ENCODE measurements around the gene CLEC16A.

The CLEC16A gene

DNA sequence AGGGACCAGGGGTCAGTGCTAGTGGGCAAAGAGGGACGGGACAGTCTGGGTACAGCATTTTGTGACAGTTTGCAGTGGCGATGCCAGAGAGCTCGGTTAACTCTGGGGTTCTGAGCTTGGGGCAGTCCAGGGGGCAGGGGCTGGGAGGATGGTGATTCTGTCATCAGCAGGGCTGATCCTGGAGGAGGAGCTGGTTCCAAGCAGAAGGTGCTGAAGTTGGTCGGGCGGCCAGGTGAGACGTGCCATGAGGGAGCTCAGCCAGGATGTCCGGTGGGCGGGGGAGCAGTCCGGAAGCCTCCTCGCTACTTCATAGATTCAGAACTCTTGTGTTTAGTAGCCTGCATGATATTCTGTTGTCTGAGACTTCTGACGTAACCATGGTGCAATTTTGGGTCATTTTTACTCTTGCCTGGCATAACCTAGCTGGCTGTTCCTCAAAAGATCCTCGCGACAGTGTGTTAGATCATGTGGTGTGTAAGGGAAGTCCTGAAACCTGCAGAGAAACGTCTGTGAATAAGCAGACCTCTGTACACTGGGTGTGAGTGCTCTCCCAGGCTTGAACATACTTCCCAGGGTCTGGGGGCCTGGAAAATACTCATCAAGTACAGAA, 122.0 kb downstream of the CLEC16A start:
- DNase-seq, result no peak

DNA sequence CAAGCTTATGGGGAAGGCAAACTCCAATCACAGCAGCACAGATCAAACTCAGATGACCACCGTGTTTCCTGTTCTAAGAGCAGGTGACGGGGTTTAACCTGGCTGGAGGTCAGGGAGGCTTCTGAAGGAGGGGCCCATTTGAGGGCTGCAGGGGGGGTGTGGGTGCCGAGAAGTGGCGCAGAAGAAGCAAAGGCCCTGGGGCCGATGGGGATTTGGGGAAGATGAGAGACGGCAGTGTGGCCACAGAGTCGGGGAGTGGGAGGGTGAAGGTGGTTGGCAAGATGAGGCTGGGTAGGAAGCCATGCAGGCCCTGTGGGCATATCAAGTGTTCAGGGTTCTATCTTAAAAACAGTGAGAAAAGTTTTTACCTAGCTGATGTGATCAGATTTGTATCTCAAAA, 122.9 kb downstream of the CLEC16A start:
- no peak for DNase-seq

DNA sequence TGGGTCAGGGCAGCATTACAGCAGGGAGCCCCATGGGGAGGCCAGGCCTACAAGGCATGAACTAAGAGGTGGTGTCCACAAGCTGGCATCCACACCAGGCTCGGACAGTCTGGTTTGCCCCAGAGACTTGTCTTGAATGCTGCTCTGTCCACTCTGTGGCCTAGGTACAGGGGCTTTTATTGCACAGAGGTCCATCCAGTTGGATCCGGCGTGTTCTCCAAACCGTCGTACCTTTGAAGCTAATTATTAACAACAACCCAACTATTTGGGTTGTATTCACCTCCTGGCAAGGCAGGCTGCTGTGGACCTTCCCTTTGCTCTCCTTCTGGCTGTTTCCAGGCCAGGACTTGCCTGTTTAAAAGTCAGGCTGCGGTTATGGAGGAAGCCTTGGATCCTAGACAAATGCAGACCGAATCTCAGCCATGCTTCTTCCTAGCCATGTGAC, 123.4 kb downstream of the CLEC16A start:
- no peak for DNase-seq

DNA sequence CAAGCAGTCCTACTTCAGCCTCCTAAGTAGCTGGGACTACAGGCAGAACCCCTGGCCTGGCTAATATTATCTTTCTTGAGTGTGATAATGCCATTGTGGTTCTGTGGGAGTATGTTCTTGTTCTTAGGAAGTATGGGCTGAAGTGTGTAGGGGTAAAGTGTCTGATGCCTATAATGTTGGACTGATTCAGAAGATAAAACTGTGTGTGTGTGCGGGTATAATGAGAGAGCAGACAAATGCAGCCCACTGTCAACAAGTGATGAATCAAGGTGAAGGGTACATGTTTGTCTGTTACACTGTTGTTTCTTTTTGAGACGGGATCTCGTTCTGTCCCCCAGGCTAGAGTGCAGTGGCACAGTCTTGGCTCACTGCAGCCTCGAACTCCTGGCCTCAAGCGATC, 127.5 kb downstream of the CLEC16A start:
- no peak for DNase-seq

DNA sequence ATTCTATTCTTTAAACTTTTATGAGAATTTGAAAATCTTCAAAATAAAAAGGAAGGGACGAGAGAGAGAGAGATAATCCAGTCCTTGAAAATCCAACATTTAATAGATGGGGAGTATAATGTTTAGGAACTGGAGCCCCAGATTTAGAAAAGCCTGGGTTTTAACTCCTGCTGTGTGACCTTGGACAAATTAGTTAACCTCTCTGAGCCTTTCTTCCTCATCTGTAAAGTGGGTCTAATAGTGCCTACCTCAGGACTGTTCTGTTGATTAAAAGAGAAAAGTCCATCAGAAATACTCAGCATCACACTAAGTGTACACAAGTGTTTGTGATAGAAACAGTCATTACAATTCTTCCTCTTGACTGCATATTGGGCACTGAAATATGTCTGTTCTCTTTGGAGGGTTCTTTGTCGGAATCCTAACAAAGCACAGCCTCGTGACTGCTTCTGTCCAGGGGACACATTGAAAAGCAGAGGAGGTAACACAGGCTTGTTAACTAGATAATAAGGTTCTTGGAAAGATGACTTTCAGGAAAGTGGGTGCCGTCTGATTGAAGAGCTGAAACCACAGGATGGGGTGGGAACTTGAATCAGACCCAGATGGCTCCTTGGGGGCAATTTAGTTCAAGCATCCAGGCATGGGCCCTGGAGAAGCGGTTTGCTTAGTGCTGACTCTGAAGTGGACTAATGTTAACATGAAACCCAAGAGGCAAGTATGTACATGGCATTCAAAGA, 128.2 kb downstream of the CLEC16A start:
- no peak for DNase-seq

DNA sequence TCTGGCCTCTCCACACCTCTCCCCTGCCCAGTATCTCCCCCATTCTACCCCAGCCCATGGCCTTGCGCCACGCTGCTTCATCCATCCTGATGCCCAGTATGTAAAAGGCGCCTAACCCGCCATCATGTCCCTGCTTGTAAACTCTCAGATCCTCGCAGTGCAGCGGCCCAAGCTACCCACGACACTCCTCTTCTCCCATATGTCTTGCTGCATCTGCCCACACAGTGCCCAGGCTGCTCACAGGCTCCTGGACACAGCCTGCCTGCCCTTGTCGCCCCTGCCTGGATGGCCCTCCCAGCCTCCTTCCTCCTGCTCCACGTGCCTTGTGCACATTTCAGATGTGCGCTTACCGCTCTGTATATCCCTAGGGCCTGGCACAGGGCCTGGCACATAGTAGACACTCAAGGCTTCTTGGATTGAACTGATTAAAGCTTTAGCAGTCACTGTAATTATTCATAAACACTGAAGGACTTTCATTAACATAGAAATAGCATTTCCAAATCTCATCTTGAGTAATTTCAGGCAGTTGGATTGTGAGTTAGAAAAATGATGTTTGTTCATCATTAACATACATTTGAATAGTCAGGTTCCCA, 129.1 kb downstream of the CLEC16A start:
- no peak for DNase-seq

DNA sequence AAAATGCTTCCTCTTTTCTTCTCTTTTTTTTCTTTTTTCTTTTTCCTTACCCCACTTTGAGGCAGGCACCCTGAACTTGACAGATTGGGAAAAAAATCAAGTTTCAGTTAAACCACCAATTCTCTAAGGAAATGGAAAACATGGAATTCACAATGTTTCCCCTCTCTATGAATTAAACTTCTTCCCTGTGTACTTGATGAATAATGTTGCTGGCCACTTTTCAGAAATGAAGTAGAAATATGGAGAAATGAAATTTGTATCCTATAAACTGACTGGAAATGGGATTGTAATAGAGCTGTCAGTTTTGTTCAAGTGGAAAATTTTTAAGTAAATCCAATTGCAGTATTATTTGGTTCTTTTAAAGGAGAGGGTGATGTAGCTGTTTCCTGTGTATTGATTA, 129.8 kb downstream of the CLEC16A start:
- no peak for DNase-seq

DNA sequence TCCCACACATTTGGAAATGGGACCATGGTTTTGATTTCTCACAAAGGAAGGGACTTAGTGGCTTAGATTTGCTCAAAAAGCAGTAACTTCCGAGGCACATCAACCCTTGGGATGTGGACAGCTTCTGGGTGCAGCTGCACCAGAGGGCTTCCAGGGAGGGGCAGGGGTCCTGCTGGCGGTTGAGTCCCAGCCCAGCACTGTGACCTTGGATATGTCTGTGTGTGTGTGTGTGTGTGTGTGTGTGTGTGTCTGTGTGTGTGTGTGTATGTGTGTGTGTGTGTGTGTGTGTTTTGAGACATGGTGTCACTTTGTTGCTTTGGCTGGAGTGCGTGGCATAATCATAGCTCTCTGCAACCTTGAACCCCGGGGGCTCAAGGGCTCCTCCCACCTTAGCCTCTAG, 130.8 kb downstream of the CLEC16A start:
- DNase-seq, result no peak

DNA sequence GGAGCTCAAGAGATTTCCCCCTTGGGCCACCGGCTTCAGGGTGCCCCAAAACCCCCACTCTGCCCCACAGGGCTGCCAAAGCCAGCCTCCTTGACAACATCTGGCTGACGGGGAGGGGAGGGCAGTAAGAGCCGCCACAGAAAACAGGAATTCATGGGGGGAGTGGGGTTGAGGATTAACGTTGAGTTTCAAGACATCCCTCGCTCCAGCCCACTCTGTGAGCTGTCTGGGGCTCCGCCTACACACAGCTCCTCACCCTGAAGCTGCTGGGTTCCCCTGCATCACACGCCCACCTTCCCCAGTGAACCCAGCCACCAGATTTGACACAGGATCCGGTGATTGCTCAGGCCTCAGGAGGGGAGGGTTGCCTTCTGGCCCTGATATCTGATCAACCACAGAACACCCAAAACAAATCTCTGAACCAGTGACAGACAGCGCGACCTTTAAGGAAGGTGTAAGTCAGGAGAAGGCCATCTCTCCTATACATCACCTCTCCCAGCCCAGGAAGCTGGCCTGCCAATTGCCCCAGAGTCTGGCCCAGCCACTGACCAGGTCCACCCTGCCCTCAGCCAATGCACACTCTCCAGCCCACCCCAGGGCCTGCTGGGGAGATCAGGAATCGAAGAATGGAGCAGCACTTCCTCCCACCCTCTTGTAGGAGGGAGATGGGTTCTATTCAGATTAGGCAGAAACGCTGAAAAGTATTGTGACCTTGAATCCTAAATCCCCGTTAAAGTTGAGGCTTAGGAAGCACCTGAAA, 132.1 kb downstream of the CLEC16A start:
- DNase-seq, result no peak

DNA sequence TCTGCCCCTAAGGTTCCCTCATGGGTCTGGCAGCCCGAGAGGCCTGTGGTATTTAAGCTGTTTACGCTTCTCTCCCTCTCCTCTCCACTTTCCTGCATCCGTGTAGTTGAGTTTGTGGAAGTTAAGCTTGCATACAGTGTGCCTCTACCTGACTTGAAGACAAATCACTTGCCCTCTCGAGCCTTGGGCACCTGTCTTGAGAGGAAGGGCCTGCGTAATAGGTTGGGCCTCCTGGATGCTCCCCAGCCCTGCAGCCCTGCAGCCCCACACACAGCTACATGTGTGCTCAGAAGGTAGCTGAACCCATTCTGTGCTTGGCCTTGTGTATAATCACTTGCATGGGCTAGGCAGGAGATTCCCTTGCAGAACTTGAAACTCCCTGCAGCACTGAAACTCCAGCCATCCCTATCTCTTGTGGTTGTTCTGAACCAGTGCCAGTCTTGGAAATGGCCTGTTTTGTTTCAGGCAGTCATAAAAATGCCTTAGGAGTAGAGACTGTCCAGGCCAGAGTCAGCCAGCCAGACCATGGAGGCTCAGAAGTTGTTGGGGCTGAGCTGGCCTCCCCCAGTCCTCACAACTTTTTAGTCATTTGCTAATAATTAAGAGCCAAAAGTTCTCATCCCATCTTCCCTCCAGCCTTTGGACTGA, 134.6 kb downstream of the CLEC16A start:
- DNase-seq, result no peak

DNA sequence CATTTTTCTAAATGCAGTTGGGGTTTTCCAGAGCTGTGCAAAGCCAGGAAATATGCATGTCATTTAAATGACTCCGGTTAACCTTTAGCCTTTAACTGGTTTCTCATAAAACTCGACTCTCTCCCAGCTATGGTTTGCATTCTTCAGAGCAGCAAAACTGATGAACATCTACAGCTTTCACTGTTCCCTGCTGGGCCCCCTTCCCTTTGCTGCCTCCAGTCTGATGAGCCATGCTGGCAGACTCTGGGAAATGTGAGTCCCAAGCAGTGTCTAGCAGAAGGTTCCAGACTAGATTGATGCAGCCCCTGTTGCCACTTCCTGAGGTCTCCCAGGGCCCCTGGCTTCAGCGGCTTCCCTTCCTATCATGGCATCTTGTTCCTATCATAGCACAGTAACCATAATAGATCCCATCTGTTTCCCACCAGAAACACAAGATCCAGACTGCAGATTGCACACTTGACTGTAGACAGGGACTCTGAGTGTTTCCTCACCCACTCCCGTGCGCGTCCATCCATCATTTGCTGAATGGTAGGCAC, 135.4 kb downstream of the CLEC16A start:
- DNase-seq, result no peak

DNA sequence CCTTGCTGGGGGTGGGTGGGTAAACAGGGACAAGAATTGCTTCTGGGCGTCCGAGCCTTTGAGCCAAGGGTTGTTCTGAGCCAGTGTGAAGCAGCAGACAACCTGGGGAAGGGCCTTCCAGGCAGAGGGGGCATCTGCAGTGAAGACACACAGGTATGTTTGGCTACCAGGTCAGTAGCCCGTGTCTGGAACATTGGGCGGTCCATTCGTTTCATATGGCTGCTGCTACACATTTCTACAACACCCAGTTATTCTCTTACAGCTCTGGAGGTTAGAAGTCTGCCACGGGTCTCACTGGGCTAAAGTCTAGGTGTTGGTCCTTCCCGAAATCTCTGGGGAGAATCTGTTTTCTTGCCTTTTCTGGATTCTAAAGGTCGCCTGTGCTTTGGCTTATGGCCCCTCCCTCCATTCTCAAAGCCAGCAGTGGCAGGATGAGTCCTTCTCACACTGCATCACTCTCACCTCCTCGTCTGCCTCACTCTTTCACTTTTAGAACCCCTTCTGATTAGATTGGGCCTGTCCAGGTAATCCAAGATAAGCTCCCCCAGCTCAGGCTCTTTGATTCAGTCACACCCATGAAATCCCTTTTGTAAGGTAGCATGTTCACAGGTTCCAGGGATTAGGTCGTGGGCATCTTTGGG, 136.1 kb downstream of the CLEC16A start:
- DNase-seq, result no peak

DNA sequence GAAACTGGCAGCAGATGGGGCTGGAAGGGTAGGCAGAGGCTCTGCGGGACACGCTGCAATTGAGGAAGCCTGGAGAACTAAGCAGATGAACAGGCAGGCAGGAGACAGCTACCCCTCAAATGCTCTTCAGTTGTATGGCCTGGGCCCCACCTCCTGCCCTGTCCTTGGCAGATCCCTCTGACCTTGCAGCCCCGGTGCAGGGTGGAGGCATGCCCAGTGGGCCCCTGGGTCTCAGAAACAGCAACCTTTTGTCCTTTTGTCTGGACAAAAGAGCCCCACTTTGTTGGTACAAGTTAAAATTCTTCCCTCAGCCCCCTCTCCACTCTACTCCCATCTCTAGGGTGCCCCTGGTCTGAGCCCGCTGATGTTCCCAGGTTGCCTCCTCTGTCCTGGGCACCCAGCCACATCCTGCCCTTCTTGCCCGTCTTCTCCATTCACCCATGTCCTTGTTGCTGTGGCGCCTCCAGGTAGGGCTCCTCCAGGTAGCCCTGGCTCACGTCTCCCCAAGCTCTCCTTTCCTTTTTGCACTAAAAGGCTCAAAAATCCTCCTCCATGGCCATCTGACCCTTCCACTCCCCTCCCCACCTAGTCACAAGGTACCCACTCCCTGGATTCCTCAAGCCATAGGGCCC, 136.8 kb downstream of the CLEC16A start:
- DNase-seq, result no peak

DNA sequence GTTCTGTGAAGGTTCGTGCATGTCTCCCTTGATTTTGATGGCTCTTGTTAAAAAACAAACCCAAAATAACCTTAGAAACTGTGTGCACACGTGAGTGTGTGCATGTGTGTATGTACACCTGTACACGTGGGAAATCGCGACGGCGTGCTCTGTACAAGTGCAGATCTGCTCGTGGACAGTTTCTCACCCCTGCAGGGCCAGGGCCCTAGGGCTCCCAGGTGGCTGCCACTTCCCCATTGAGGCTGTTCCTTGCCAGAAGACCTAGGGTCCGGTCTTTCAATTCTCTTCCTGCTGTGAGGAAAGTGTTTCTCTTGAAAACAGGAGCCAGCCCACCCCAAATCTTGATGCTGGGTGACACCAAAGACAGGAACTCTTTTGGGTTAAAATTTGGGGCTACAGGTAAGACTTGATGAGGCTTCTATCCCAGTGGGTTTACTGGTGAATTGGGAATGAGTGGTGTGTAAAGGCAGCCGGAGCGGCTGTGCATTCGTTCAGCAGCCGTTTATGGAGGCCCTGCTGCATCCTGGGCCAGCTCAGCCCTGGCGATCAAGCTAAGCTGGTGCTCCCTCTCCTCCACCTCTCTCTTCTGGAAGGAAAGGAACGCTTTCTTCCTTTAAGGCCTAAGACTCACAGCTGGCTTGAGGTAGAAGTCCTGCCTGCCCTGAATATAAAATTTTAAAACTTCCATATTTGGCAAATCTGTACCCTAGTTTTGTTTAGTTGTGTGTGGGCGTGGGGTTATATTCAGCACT, 137.9 kb downstream of the CLEC16A start:
- no peak for DNase-seq

DNA sequence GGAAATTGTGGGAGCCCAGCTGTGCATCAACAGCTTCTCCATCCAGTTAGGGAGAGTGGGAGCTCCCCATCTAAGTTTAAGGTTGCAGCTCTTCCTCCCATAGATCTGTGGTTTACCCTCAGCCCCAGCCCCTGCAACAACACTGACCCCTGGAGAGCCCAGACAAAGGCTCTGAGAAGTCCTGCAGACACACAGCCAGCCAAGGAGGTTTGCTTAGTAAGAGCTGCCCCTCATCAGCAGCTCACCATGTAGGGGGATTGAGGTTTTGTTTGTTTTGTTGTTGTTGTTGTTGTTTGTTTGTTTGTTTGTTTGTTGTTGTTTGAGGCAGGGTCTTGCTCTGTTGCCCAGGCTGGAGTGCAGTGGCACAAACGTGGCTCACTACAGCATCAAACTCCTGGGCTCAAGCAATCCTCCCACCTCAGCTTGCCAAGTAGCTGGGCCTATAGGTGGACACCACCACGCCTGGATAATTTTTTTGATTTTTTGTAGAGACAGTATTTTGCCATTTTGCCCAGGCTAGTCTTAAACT, 138.6 kb downstream of the CLEC16A start:
- no peak for DNase-seq

DNA sequence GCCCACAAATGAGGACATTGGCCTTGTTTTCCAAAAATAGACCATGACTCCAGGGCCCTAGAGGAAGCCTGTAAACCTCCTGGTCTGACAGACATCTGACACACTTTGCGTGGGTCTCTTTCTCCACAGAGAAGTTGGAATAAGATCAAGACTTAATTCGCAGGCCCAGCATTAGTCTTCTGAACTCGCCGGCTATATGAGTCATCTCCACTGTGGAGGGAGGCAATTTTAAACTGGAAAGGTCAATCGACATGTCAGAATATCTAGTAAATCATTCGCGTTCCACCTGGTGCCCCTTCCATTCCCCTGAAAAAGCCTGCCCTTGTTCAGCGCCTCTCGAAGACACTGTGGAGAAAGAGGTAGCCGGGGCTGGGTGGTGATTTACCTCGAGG, 140.1 kb downstream of the CLEC16A start:
- DNase-seq, result no peak

DNA sequence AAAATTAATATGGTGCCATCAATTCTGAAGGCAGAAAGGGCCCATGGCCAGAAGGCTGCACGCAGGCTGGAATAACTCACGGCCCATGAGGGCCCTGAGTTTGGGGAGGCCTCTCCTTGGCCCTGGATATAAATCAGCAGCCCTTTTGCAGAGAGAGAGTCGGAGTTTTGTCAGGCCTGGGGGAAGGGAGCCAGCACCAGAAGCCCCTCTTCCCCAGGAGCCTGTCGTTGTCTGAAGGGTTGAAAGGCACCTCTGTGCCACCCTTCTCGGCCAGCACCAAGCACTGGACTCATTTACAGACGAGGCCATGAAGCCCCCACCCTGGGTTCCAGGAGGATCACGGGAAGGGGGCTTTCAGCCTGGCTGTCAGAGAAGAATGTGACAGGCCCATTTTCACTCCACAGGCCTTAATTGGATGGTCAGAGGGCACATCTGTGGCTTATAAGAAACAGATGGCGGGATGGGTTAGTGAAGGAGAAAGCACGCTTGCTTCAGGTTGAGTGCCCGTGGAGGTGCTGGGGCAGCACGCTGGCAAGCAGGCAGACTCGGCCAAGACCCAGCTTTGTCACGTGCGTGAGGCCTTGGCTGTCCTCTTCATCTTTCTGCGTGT, 140.6 kb downstream of the CLEC16A start:
- DNase-seq, result no peak

DNA sequence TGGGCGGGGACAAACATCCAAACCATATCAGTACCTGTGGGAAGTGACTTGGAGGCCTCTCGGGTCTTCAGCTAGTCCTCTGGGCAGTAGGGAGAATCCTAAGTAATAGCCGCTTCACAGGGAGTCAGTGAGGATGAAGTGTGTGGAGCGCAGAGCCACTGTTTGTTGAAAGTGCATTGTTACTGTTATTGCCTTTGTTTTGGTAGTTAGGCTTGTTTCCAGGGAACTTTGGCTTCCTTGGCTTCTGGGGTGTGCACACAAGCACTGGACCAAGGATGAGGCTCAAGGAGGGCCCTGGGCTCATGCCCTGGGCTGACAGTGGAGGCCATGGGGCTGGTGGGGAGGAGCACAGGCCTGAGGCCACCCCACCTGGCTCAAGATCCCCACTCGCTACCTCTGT, 141.6 kb downstream of the CLEC16A start:
- DNase-seq, result no peak

DNA sequence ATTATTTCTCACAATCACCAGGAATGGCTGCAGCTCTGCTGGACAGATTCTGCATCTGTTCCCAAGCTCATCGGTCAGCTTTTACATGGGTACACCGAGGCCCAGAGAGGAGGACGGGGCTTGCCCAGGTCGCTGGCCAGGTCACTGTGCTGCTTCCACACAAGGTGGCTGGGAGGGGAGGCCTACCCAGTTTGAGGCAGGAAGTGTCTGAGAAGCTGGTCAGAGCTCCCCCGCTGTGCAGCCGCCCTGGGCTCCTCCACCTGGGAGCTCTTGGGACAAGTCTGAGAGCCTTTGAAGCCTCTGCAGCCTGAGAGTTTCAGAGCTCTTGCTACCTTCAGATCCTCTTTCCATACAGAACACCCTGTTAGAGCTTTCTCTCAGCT, 143.3 kb downstream of the CLEC16A start:
- no peak for DNase-seq

DNA sequence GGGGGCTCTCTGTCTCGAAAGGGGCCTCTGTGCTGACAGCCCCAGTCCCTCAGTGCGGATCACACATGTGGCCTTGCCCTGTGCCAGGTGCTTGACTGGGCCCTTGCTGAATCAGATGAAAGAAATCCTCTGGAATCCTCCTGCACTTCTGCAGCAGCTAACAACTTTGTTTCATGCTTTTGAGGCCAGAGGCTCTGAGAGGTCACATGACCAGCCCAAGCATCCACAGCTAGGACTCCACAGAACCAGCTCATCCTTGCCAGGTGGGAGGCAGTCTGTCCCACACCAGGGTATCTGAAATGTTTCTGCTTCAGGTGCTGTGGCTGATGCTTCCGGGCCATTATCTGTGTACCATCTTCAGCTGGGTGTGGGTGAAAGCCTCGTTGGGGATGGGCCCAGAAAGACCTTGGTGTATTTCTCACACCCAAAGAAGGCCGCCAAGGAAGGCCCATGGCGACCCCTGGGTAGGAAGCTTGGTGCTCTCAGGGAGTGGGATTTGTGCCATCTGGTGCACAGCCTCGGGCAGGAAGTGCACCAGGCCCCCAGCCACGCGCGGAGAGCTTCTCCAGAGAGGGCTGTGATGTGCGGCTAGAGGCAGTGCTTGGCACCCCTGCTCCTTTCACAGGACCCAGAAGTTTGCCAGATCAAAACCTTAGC, 143.8 kb downstream of the CLEC16A start:
- no peak for DNase-seq
